ENCODE results near the gene PRRG4.
"Not testable (repeated sequence)": the region's sequence is repeated elsewhere in the genome, so short reads cannot be mapped to it uniquely, and the experiment has no call there.

Gene PRRG4

DNA sequence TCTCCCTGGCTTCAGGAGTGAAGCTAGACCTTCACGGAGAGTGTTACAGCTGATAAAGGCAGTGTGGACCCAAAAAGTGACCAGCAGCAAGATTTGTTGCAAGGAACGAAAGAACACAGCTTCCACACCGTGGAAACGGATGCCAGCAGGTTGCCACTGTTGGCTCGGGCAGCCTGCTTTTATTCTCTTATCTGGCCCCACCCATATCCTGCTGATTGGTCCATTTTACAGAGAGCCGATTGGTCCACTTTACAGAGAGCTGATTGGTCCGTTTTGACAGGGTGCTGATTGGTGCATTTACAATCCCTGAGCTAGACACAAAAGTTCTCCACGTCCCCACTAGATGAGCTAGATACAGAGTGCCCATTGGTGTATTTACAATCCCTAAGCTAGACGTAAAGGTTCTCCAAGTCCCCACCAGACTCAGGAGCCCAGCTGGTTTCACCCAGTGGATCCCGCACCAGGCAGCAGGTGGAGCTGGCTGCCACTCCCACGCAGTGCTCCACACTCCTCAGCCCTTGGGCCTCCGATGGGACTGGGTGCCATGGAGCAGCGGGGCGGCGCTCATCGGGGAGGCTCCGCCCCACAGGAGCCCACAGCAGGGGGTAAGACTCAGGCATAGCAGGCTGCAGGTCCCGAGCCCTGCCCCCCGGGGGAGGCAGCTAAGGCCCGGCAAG, 58.1 kb downstream of the PRRG4 start:
- not testable (repeated sequence) for DNase-seq

GRCh38 chr11:32888384-32888710, 58.6 kb downstream of the PRRG4 start:
- not testable (repeated sequence) for DNase-seq

- DNase-seq = no peak
Observed at GRCh38 chr11:32888805-32889204, 59.1 kb downstream of the PRRG4 start.

DNA sequence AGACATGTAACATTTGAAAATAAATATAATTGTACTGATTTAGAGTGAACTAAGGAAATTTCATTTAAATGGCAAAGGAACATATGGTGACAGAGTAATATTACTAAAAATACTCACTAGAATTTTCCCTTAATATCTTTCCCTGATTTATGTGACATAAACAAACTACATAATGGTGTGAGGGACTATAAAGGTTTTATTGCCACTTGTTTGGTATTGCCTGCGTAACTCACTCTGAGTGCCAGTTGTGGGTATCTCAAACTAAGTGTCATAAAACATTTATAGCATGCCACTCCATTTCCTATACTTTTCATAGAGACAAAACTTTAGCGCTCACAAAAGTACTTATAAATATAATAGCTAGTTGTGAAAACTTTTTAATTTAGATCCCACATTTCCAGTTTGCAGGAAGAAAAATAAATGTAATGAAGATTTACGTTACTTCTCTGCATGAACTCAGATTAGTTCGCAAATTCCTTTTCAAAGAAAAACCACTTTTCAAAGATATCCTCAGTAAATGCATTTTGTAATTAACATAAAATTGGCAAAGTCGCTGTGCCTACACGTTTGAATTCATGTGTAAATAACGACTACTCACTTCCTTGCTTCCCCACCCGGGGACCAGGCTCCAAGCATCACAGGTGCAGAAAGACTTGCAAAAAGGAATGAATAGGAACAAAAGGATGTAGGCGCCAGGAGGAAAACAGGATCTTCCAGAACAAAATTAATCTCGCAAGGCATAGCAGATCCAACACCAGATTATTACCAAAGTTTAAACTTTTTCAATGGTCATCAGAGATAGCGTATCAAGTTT, 61.3 kb downstream of the PRRG4 start:
- DNase-seq = no peak

DNA sequence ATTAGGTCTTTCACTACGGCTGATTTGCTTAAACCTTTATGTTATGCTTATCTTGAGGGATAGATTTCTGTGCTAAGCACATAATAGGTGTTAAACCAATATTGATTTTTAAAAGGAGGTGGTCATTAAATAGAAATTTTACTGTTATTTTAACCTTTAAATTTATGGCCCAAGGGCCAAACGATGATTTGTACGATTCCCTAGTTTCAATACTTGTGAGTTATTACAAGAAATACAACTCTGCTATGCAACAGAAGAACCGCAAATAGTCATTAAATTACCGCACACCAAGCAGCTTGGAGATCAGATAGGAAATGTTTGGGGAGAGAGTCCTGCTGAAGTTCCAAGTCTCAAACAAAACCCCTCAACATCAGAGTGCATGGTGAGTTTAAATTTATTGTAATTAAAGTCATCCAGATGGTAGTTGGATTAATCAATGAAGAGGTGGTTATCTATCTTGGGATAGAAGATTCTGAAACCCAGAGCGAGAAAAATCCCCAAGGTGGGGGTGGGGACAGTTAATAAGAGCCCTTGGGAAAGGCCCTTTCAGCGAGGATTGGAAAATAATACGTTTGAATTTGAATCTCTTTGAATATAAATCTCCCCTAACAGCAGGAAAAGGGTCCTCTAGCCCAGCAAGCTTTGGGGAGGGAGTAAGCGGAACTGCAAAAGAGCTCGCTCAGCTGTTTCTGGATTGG, 62.1 kb downstream of the PRRG4 start:
- peak; percentile 37 for DNase-seq

DNA sequence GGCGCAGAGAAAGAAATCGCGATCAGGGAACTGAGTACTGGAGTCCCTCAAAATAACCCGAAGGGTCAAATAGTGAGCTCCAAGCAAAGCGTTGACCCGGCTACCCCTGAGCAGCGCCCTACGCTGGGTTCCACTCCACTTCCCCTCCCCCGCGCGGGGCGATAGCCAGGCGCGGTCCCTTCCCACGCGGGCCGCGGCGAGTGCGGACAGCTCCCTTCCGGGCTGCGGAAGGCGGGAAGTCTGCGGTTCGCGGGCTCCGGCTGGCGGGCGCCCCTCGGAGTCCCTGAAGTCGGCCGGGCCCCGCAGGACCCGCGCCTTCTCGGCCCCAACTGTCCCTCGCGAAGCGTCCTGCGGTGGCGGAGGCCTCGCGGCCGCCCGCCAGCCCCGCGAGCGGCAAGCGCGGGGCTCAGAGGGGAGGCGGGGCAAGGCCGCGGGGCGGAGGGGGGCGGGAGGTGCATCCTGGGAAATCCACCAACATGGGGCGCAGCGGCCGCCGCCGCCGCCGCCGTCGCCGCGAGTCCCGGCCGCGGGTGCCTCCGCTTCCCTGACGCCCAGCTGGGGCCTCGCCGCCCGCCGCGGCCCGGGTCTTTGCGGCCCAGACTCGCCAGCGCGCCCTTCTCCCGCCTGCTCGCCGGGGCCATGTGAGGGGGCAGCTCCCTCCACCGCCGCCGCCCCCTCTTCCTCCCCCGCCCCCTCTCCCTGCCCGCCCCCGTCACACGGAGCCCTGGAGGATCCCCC, 62.8 kb downstream of the PRRG4 start, which contains the start of gene QSER1:
QSER1 (plus strand) TSS at position 457 of the 738 bp plus-strand sequence. CDS start 315 bp downstream, outside the sequence.
- peak; percentile 9 for DNase-seq

DNA sequence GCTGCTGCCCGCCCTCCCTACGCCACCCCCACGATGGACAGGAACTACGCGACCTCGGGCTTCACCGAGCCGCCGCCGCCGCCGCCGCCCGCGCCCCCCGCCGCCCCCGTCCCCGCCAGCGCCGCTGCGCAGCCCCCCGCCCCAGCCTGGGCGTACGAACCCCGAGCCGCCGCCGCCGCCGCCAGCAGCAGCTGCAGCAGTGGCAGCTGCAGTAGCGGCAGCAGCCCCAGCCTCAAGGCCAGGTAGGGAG, 63.3 kb downstream of the PRRG4 start:
- DNase-seq = no peak

GRCh38 chr11:32893343-32894148, 63.8 kb downstream of the PRRG4 start:
- DNase-seq = no peak

DNA sequence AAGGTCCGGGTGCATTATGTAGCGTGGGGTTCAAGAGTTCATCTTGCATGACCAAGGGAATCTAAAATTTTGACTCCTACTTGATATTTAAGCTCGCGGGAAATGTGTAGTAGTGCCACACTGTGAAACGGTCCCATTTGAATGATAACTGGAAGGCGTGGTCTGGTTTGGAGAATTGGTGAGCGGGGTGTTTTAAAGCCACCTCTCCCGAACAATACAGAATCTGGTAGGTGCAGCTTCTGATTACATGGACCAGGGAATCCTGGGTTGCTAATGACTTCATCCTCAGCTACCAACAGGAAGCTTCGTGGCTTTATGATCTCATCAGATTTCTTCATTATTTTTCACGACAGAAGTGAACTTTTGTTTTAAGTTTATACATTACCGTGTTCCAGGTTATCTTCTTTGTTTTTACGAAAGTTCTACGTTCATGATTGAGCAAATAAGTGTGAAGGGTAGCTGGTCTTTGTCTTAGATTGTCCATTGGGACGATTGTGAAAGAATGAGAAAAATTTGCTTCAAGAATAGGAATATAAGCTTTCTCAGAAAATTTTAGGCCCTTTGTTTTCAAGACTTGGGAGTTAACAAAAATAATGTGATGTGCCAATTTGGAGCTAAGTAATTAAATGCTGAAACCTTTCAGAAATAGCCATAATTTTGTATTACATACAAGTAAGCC, 64.6 kb downstream of the PRRG4 start:
- peak; percentile 76 for DNase-seq

GRCh38 chr11:32894921-32895320, 65.2 kb downstream of the PRRG4 start:
- DNase-seq = no peak

- DNase-seq = no peak
Observed at GRCh38 chr11:32895471-32895870, 65.7 kb downstream of the PRRG4 start.

DNA sequence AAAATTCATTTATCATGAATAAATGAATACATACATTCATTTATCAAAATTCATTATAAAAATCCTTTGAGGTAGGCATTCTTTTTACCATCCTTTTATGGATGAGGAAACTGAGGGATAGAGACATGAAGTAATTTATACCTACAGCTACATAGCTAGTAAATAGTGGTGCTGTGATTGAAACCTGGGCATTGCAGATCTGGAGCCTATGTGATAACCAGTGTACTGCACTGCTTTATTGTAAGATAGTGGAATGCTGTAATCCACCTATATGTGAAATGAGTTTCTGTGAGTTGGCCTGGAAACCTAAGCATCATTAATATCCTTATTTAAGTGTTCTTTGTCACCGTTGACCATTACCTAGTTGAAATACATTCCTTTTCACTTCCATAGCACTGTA, 67.4 kb downstream of the PRRG4 start:
- DNase-seq = no peak

GRCh38 chr11:32899438-32899837, 69.7 kb downstream of the PRRG4 start:
- DNase-seq = no peak

DNA sequence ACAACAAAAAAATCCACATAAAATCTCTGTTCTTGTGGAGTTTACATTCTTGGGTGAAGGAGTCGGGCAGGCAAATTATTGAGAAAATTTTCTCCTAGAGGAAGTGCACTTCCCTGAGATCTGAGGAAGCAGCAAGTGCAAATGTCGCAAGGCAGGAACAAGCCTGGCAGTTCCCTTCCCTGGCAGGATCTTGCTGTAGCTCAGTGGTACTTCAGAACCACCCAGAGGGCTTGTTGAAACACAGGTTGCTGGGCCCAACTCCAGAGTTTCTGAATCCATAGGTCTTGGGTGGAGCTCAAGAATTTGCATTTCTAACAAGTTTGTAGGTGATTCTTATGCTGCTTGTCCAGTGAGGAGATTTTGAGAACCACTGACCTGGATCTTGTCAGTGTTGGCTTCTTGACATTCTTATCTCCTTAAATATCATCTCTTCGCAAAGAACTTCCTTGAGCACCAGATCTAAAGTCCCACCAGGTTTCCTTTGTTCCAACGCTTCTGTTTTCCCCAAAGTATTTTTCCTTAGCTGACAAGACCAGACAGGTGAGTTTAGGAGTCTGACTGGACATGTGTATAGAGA, 72.5 kb downstream of the PRRG4 start:
- DNase-seq = no peak

DNA sequence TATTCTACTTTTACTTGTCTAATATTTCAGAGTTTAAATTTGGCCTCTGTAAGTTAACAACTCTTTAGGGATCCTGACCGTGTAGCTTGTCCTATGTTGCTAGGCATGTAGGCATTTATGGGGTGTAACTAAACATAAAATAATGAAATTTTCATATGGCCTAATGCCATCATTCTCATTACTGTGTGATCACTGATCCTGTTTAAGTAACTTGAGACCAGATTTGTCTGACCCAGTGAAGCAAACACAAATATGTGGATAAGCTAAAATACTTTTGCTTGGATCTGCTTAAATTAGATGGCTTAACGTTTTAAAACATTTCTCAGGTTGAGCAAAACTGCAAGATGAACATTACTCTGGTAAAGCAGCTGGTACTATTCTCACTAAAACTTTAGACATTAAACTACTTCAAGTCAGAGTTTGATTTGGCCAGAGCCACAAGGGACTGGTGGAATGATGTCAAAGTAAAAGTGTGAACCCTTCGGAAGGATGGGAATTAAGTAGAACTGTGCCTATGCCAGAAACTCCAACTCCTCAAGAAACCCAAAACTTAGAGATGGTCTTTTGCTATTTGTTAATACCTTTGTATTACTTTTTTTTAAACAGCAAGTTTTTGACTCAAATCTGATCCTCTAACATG, 75.4 kb downstream of the PRRG4 start:
- DNase-seq = no peak

Data from NCI-H2029 treated with DMSO at 0.1 percent for 48 hours (cell line).